Adrenal gland (tissue), 12 donors: ENCODE results near the gene MT1F. TPM values are rescaled to one million over a fixed set of nuclear protein-coding genes. Genes with fewer than 3 reads are reported as not detected.

Source experiments
- DNase-seq, 7 donors: peaks; one replicate each; pipeline ENCODE4 v3.0.0-alpha.2; 2019 to 2020
- H3K27ac ChIP-seq, 5 donors: fragments of 200-600 bp; sonication (generic) in 4 of 5; 1 replicate in 3 of 5; 2 replicates in 2 of 5; pipeline versions ENCODE4 v1.5.1 to v1.8.0; 2016 to 2020; ENCODE audit warnings: mild to moderate bottlenecking in 1 of 5
- H3K27me3 ChIP-seq: fragments of 200-600 bp; 2 replicates; pipeline ENCODE4 v1.8.0; 2021
- H3K36me3 ChIP-seq, 2 donors: fragments of 200-600 bp; replicated peaks in 1 of 2; 1 replicate in 1 of 2; 2 replicates in 1 of 2; pipeline versions ENCODE4 v1.5.1 to v1.8.0; 2018 to 2022
- H3K4me1 ChIP-seq, 2 donors: fragments of 200-600 bp; replicated peaks in 1 of 2; 1 replicate in 1 of 2; 2 replicates in 1 of 2; pipeline versions ENCODE4 v1.5.1 to v1.8.0; 2018 to 2021
- H3K4me3 ChIP-seq, 4 donors: fragments of 200-600 bp; sonication (generic) in 3 of 4; one replicate each; pipeline ENCODE4 v1.5.1; 2016 to 2018
- H3K9me3 ChIP-seq, 3 donors: fragments of 200-600 bp; sonication (generic) in 1 of 3; replicated peaks in 1 of 3; 1 replicate in 2 of 3; 2 replicates in 1 of 3; pipeline versions ENCODE4 v1.5.1 to v1.8.0; 2016 to 2021
- CTCF ChIP-seq, 6 experiments: fragments of 450-650 bp in 4 of 6; fragments of 200-600 bp in 2 of 6; sonication (generic) in 1 of 6; IDR thresholded peaks; 1 replicate in 5 of 6; 2 replicates in 1 of 6; pipeline versions ENCODE4 v1.5.1 to v1.8.0; 2016 to 2021; ENCODE audit warnings: antibody characterized with exemption in 6 of 6, mild to moderate bottlenecking in 2 of 6, moderate library complexity in 1 of 6
- POLR2A ChIP-seq, 2 donors: fragments of 450-650 bp; IDR thresholded peaks; one replicate each; pipeline ENCODE4 v1.6.1; 2017; ENCODE audit warnings: antibody characterized with exemption in 2 of 2, mild to moderate bottlenecking in 2 of 2, moderate library complexity in 1 of 2
- WGBS, 4 donors: extraction: QIAGEN DNeasy Blood & Tissue Kit in 2 of 4; methylation state at CpG; one replicate each; pipeline versions ENCODE4 v1.1.5 to v1.1.7; 2013 to 2017; 5-methylcytosine and 5-hydroxymethylcytosine counted together
- intact Hi-C, 2 donors: fragments of 100-400 bp; cut with DNase I; formaldehyde crosslinking; loops; one replicate each; pipeline versions ENCODE4 v1.14.1 to v1.15.0; 2022 to 2023
- polyA plus RNA-seq, 3 donors: library from polyadenylated mRNA; stranded (reverse); fragments of 200-250 nt in 2 of 3; fragments of 350-450 nt in 1 of 3; fragmentation: Illumina TruSeq in 1 of 3; extraction: RNeasy Lipid Tissue Mini Kit (QIAGEN cat#74804) in 1 of 3; gene quantifications; one replicate each; pipeline ENCODE4 v1.2.3, GENCODE V29; 2013 to 2014
- total RNA-seq, 9 donors: library from RNA; depleted of rRNA in 4 of 9; stranded (reverse); fragments of >200 nt in 4 of 9; fragments of 120-200 nt in 1 of 9; fragmentation: NEBNext Ultra II Directional in 1 of 9; extraction: Animal tissue kit (Norgen Biotek cat#: 25700) in 1 of 9; gene quantifications; one replicate each; pipeline versions ENCODE4 v1.1.0 to v1.2.4, GENCODE V29; 2013 to 2023
- donor health status: healthy with polysubstance abuse.
- donor health status: Bipolar disorder and iron deficiency.
- donor health status: DM: yes; HTN: yes; CAD: no.
- donor health status: DM: no; HTN: no; CAD: no.
- donor health status: DM: no; HTN: no; CAD: no.
- donor health status: DM: yes; HTN: yes; CAD: no.

Gene MT1F
- total and polyA plus RNA-seq, 12 donors = 10.8 to 204 (median 44.8) TPM

GRCh38 chr16:56643080-56643778, 14.5 kb upstream of the MT1F start:
- peak in 2 of 6 experiments; percentile 10 to 20 for TF ChIP-seq CTCF (IDR thresholded peaks at IDR 0.05)
- TF ChIP-seq POLR2A (IDR thresholded peaks at IDR 0.05) = no peak
- intact Hi-C loops = no loop called here
- Histone ChIP-seq H3K27ac (no peak overlapping the region), H3K36me3 (no peaks in the 10 kb centered on the region), H3K27me3 (no peaks in the 10 kb centered on the region), H3K4me1 (peaks cover 0 to 11% of the 10 kb centered on the region in 2 donors), H3K4me3 (peak overlapping the region in 1 of 4 donors; percentile 40), H3K9me3 (no peaks in the 10 kb centered on the region)
- 38 to 53% (median 45%) methylated on average over 12 to 42 of the region's 42 CpGs for WGBS, 4 donors
- peak in 5 of 7 donors; percentile 31 to 57 (median 50) for DNase-seq

- 61 to 76% (median 68%) methylated on average over 4 to 5 of the region's 5 CpGs for WGBS, 4 donors
- intact Hi-C loops = no loop called here
- no peaks in the 10 kb centered on the region for H3K36me3 ChIP-seq
- no peaks in the 10 kb centered on the region for H3K9me3 ChIP-seq
- peaks cover 0 to 8% of the 10 kb centered on the region in 2 donors for H3K4me1 ChIP-seq
- H3K27ac ChIP-seq = no peak overlapping the region
- TF ChIP-seq POLR2A (IDR thresholded peaks at IDR 0.05) (no peak), CTCF (IDR thresholded peaks at IDR 0.05) (no peak)
- DNase-seq = no peak
- no peak overlapping the region for H3K4me3 ChIP-seq
- no peaks in the 10 kb centered on the region for H3K27me3 ChIP-seq
Measured at GRCh38 chr16:56643833-56644232, 13.9 kb upstream of the MT1F start.

DNA sequence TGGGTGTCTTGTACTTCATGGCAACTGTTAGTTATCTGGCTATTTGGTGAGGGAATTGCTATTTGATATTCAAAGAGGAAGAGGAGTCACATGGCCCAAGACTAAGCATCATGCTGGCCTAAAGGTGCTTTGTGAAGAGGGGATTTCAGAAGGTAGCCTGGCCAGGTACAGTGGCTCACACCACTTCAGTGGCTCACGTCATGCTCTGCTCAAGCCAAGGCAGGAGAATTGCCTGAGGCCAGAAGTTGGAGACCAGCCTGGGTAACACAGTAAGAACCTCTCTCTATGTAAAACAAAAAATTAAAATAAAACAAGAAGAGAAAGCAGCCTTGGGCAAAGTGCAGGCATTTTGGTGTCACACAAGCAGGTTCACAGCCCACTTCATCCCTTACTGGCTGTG, 12.4 kb upstream of the MT1F start:
- H3K36me3 ChIP-seq = no peaks in the 10 kb centered on the region
- no peaks in the 10 kb centered on the region for H3K27me3 ChIP-seq
- intact Hi-C loops = no loop called here
- 83 to 95% (median 93%) methylated on average over 1 of the region's 1 CpG for WGBS, 4 donors
- TF ChIP-seq CTCF (IDR thresholded peaks at IDR 0.05) (no peak), POLR2A (IDR thresholded peaks at IDR 0.05) (no peak)
- H3K4me1 ChIP-seq = peaks cover 0 to 7% of the 10 kb centered on the region in 2 donors
- no peak overlapping the region for H3K27ac ChIP-seq
- DNase-seq = no peak
- no peaks in the 10 kb centered on the region for H3K9me3 ChIP-seq
- no peak overlapping the region for H3K4me3 ChIP-seq

DNA sequence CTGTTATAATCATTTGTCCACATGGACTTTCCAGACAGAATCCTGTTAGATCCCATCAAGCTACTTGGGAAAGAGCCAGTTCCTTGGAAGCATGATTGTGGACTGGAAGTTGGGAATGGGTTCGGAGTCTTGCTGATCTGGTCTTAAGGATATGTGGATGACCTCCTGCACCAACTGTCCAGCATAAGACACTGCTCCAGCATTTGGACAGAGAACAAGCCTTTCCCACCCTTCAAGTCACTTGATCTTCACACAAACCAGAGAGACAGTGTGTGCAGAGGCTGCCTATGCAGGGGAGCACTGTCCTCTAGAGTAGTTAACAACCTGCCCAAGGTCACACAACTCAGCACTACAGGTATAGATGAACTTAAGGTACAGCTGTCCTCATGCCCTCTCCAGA, 11.9 kb upstream of the MT1F start:
- Histone ChIP-seq H3K27ac (no peak overlapping the region), H3K4me3 (no peak overlapping the region), H3K27me3 (no peaks in the 10 kb centered on the region), H3K36me3 (no peaks in the 10 kb centered on the region), H3K9me3 (no peaks in the 10 kb centered on the region), H3K4me1 (peaks cover 0 to 7% of the 10 kb centered on the region in 2 donors)
- TF ChIP-seq POLR2A (IDR thresholded peaks at IDR 0.05) (no peak), CTCF (IDR thresholded peaks at IDR 0.05) (no peak)
- intact Hi-C loops = no loop called here
- DNase-seq = no peak
- WGBS, 4 donors = 0 to 2% (median 0%) methylated on average over 1 of the region's 1 CpG
